Liver (tissue), 3 donors: ENCODE measurements around the gene LAMP5.

Experiments used
- RAD21 ChIP-seq, 2 donors: IDR thresholded peaks; 2 replicates each; pipeline ENCODE4 v1.6.1; 2016; ENCODE audit warnings: antibody characterized with exemption in 2 of 2, mild to moderate bottlenecking in 2 of 2
- TF ChIP-seq, protein P1 (sequence below): IDR thresholded peaks from 2 replicates; pipeline ENCODE4 v1.6.1; 2016; ENCODE audit warnings: antibody characterized with exemption, mild to moderate bottlenecking
- TF ChIP-seq, protein P2 (sequence below): fragments of 150-350 bp; IDR thresholded peaks from 2 replicates; pipeline ENCODE4 v1.5.1; 2017; ENCODE audit warnings: improper control_type of control experiment, low read depth, low read length; ENCODE audit not compliant: missing input control
- donor health status: healthy.
- donor health status: healthy.

DNA sequence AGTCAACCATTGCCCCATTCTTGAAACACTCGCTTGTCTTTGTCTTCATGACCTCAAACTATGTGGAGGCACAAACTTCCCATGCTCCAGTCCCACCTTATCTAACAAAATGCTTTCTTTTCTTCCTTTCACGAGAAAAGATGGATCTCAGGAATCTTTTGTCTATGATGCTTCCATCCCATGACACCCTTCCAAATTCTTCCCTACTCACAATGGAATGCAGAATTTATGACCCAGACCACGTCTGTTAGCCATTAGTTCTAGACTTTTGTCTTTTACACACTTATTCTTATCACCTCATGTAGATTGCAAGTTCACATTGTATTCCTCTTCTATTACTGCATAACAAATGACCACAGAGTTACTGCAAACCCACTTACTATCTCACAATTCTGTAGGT, 24.2 kb upstream of the LAMP5 start:
- TF ChIP-seq, protein P1, sequence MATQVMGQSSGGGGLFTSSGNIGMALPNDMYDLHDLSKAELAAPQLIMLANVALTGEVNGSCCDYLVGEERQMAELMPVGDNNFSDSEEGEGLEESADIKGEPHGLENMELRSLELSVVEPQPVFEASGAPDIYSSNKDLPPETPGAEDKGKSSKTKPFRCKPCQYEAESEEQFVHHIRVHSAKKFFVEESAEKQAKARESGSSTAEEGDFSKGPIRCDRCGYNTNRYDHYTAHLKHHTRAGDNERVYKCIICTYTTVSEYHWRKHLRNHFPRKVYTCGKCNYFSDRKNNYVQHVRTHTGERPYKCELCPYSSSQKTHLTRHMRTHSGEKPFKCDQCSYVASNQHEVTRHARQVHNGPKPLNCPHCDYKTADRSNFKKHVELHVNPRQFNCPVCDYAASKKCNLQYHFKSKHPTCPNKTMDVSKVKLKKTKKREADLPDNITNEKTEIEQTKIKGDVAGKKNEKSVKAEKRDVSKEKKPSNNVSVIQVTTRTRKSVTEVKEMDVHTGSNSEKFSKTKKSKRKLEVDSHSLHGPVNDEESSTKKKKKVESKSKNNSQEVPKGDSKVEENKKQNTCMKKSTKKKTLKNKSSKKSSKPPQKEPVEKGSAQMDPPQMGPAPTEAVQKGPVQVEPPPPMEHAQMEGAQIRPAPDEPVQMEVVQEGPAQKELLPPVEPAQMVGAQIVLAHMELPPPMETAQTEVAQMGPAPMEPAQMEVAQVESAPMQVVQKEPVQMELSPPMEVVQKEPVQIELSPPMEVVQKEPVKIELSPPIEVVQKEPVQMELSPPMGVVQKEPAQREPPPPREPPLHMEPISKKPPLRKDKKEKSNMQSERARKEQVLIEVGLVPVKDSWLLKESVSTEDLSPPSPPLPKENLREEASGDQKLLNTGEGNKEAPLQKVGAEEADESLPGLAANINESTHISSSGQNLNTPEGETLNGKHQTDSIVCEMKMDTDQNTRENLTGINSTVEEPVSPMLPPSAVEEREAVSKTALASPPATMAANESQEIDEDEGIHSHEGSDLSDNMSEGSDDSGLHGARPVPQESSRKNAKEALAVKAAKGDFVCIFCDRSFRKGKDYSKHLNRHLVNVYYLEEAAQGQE = no peak
- no peak for TF ChIP-seq RAD21 (IDR thresholded peaks at IDR 0.05)
- TF ChIP-seq, protein P2, sequence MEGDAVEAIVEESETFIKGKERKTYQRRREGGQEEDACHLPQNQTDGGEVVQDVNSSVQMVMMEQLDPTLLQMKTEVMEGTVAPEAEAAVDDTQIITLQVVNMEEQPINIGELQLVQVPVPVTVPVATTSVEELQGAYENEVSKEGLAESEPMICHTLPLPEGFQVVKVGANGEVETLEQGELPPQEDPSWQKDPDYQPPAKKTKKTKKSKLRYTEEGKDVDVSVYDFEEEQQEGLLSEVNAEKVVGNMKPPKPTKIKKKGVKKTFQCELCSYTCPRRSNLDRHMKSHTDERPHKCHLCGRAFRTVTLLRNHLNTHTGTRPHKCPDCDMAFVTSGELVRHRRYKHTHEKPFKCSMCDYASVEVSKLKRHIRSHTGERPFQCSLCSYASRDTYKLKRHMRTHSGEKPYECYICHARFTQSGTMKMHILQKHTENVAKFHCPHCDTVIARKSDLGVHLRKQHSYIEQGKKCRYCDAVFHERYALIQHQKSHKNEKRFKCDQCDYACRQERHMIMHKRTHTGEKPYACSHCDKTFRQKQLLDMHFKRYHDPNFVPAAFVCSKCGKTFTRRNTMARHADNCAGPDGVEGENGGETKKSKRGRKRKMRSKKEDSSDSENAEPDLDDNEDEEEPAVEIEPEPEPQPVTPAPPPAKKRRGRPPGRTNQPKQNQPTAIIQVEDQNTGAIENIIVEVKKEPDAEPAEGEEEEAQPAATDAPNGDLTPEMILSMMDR = no peak
